Mucosa of descending colon (tissue), 3 donors: ENCODE data around the gene SLC28A1. TPM values are rescaled to one million over a fixed set of nuclear protein-coding genes. Genes with fewer than 3 reads are reported as not detected.

ENCODE experiments used
- ATAC-seq: fragments of 200-7000 bp; cut with Tn5 transposase; one replicate; pipeline ENCODE4 v1.9.1; 2020; ENCODE audit warnings: mild to moderate bottlenecking, moderate library complexity
- DNase-seq, 3 donors: peaks; one replicate each; pipeline ENCODE4 v3.0.0-alpha.2; 2020
- H3K36me3 ChIP-seq: fragments of 200-600 bp; one replicate; pipeline ENCODE4 v1.8.0; 2021; ENCODE audit warnings: low read depth, mild to moderate bottlenecking
- H3K4me1 ChIP-seq: fragments of 200-600 bp; one replicate; pipeline ENCODE4 v1.8.0; 2021; ENCODE audit warnings: low read depth, mild to moderate bottlenecking
- H3K4me3 ChIP-seq: fragments of 200-600 bp; one replicate; pipeline ENCODE4 v1.8.0; 2021; ENCODE audit warnings: mild to moderate bottlenecking
- H3K9me3 ChIP-seq: fragments of 200-600 bp; one replicate; pipeline ENCODE4 v1.8.0; 2021; ENCODE audit warnings: mild to moderate bottlenecking
- CTCF ChIP-seq: fragments of 200-600 bp; IDR thresholded peaks from one replicate; pipeline ENCODE4 v1.8.0; 2022; ENCODE audit warnings: antibody characterized with exemption, mild to moderate bottlenecking
- intact Hi-C, 2 donors: fragments of 100-400 bp; cut with DNase I in 1 of 2; cut with micrococcal nuclease in 1 of 2; formaldehyde crosslinking; loops; one replicate each; pipeline versions ENCODE4 v1.11.0 to v1.11.1; 2022; cut with DNase I, micrococcal nuclease
- total RNA-seq, 3 donors: library from RNA; stranded (reverse); fragmentation: NEBNext Ultra II Directional in 2 of 3; extraction: Animal tissue kit (Norgen Biotek cat#: 25700) in 2 of 3; gene quantifications; one replicate each; pipeline versions ENCODE4 v1.2.1 to v1.2.4, GENCODE V29; 2021 to 2023
- donor health status: DM: no; HTN: no; CAD: no; lungs with moderate emphysema.
- donor health status: DM: no; HTN: no; CAD: no.
- donor health status: DM: no; HTN: yes; CAD: no.

SLC28A1 gene
- total RNA-seq, 3 donors from 2014 or later, result not detected

DNA sequence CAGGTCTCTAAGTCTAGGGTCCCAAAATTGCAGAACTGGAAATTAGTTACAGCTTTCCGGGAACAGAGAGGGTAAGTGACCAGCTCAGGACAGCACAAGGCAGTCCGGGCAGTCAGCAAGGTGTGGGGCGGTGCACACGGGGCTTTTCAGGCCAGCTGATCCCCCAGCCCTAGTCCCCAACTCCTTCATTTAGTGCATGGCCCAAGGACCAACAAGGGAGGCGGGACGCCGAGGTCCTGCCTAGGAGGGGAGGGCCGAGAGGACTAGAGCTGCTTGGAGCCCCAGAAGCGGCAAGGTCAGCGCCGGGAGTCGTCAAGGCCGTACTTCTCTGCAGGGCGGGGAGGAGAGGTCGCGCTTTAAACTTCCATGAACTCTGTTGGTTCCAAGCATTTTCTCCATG is 95.2 kb downstream of the SLC28A1 start:
- no peak for ATAC-seq
- DNase-seq, result peak; percentile 40 to 70 (median 66)
- Histone ChIP-seq H3K4me1 (peaks cover 17% of the 10 kb centered on the region), H3K36me3 (no peaks in the 10 kb centered on the region), H3K9me3 (no peaks in the 10 kb centered on the region), H3K4me3 (no peak overlapping the region)
- intact Hi-C loops, result no loop called here
- no peak for TF ChIP-seq CTCF

GRCh38 chr15:84980196-84981053 is 96.0 kb downstream of the SLC28A1 start:
- intact Hi-C loops, result no loop called here
- DNase-seq (peak; percentile 90 to 92 (median 92)), ATAC-seq (peak; percentile 74)
- Histone ChIP-seq H3K9me3 (no peaks in the 10 kb centered on the region), H3K4me1 (peaks cover 24% of the 10 kb centered on the region), H3K4me3 (peak overlapping the region; percentile 97), H3K36me3 (no peaks in the 10 kb centered on the region)
- no peak for TF ChIP-seq CTCF

DNA sequence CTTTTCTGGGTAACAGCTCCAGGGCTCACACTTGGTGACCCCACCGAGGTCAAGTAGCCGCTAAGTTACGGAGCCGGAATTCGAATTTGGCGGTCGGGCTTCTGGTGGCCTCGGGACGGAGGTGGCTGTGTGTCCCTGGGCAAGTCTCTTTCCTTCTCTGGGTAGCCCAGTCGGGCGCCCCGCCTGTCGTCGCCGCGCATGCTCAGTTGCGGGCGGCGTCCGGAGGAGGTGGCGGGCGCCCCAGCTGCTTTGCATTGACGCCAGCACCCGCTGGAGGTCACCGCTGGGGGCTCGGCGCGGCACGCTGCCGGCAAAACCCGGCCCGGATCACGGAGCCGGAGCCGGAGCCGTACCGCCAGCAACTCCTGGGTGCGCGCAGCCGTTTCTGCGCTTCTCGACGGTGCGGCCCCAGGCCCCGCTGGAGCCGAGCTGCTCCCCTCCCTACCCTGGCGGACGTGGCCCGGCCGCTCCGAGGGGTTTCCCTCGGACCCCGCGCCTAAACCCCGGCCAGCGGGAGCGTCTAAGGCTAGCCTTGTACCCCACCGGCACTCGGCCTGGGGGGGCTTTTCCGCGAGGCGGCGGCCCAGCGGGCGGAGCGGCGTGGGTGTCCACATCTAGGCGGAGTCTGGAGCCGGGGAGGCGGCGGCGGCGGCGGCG is 96.7 kb downstream of the SLC28A1 start:
- peak; percentile 87 for ATAC-seq
- Histone ChIP-seq H3K36me3 (no peaks in the 10 kb centered on the region), H3K4me1 (peaks cover 28% of the 10 kb centered on the region), H3K4me3 (peak overlapping the region; percentile 97), H3K9me3 (no peaks in the 10 kb centered on the region)
- peak; percentile 93 to 98 (median 97) for DNase-seq
- intact Hi-C loops, result no loop called here
- peak; percentile 23 for TF ChIP-seq CTCF

GRCh38 chr15:84981711-84982300 is 97.3 kb downstream of the SLC28A1 start, which contains the start of gene PDE8A:
TSS of gene PDE8A (plus strand) at chr15:84981856. CDS start at chr15:84982163, 307 bp downstream.
- peaks cover 28% of the 10 kb centered on the region for H3K4me1 ChIP-seq
- no peaks in the 10 kb centered on the region for H3K36me3 ChIP-seq
- H3K9me3 ChIP-seq, result no peaks in the 10 kb centered on the region
- TF ChIP-seq CTCF, result no peak
- ATAC-seq (peak; percentile 1), DNase-seq (peak in 2 of 3 donors; percentile 38 to 81)
- intact Hi-C loops, result no loop called here
- H3K4me3 ChIP-seq, result peak within 1 kb of the TSS; percentile 97

DNA sequence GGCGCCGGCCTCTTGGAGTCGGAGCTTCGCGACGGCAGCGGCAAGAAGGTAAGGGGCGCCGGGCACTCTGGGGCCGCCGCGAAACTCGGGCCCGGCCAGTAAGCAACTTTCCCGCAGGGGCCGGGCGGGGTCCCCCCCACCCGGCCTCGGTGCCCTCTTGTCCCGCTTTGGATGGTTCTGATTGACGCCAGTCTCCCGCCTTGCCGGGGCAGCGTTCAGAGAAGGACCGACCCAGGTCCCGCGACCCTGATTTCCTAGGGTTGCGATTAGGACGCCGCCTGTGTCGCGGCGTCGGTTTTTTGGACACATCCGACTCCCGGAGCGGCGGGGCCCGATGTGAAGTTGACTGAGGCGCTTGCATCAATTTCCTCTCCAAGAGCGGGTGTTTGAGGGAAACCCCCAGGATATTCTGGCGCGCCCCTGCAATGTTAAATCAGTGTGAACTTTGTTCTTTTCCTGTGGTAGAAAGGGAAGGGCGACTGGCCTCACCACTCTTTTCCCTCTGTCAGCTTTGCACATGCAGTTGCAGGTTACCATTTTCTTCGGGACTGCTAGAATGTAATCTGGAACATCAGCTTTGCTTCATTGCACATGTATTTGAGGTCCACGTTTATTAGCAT is 97.9 kb downstream of the SLC28A1 start:
- Histone ChIP-seq H3K4me1 (peaks cover 28% of the 10 kb centered on the region), H3K36me3 (no peaks in the 10 kb centered on the region), H3K4me3 (peak overlapping the region; percentile 97), H3K9me3 (no peaks in the 10 kb centered on the region)
- ATAC-seq (peak; percentile 8), DNase-seq (peak; percentile 67 to 78 (median 78))
- intact Hi-C loops, result no loop called here
- no peak for TF ChIP-seq CTCF
